IPS-18a (cell line): ENCODE measurements around the gene PPFIA4.
A peak's percentile ranks its signal among the peaks of the same experiment; 100 is the strongest.

Experiments used
- H3K27ac ChIP-seq: one replicate; pipeline ENCODE4 v1.5.1; 2013; ENCODE audit warnings: low read length
- H3K27me3 ChIP-seq: one replicate; pipeline ENCODE4 v1.6.1; 2013; ENCODE audit warnings: mild to moderate bottlenecking, low read length; ENCODE audit not compliant: control insufficient read depth, insufficient read depth
- H3K36me3 ChIP-seq: one replicate; pipeline ENCODE4 v1.6.1; 2013; ENCODE audit warnings: low read depth, low read length; ENCODE audit not compliant: control insufficient read depth
- H3K4me1 ChIP-seq: one replicate; pipeline ENCODE4 v1.6.1; 2013; ENCODE audit warnings: low read depth, low read length; ENCODE audit not compliant: control insufficient read depth
- H3K4me3 ChIP-seq: one replicate; pipeline ENCODE4 v1.5.1; 2013; ENCODE audit warnings: low read length
- H3K9ac ChIP-seq: one replicate; pipeline ENCODE4 v1.6.1; 2013; ENCODE audit warnings: mild to moderate bottlenecking, low read length, moderate library complexity
- H3K9me3 ChIP-seq: one replicate; pipeline ENCODE4 v1.6.1; 2013; ENCODE audit warnings: low read depth, low read length; ENCODE audit not compliant: control insufficient read depth

Gene PPFIA4

DNA sequence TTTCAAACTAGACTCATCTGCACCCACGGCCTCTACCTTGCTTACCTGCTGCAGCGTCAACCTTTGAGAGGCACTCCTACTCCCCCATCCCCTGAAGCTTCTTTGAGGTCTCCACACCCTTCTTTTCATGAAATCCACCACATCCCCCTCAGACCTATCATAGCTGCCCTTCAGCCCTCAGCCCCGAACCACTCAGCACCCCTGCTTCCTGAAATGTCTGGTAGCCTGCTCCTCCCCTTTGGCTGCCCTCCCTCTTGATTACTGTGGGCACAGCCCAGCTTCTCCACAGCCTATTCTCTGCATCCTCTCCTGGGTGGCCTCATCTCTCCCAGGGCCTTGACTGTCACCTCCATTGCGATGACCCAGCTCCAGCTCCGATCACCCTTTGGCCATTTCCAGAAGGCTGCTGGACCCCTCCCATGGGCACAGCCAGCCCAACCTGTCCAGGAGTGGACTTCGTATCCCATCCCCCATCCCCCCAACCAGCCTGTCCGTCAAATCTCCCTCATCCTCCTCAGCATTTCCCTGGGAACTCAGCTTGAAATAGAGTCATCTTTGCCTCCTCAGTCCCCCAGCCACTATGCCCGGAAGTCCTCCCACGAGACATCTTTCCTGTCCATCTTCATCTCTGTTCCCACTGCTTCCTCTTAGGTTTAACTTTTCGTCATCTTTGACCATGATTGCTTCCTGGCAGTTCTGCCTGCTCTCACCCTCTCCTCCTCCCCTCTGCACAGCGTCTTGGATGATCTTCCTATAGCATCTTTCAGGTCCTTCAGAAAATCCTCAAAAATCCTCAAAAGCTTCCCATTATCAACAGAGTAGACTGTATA, 95.1 kb downstream of the PPFIA4 start:
- Histone ChIP-seq H3K9ac (no peak overlapping the region), H3K4me3 (no peak overlapping the region), H3K4me1 (peaks cover 7% of the 10 kb centered on the region), H3K27ac (no peak overlapping the region), H3K9me3 (no peaks in the 10 kb centered on the region), H3K36me3 (no peaks in the 10 kb centered on the region), H3K27me3 (peaks cover 9% of the 10 kb centered on the region)

DNA sequence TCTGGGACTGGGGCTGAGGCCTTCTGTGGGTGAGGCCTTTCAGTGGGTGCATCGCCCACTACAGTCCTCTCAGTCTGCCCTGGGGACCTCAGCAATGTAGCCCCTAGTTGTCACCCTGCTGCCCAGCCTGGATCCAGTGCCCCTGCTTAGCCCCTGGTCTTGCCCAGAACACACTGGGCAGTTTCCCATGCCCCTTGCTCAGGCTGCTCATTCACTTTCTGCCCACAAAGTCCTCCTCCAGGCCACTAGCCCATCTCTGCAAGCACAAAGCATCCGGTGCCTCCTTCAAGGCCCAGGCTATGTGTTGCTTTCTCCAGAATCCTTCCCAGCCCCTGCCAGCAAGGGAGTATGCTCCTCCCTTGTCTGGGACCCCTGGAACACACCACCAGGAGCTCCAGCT, 95.9 kb downstream of the PPFIA4 start:
- Histone ChIP-seq H3K9me3 (no peaks in the 10 kb centered on the region), H3K36me3 (no peaks in the 10 kb centered on the region), H3K9ac (no peak overlapping the region), H3K27me3 (peaks cover 12% of the 10 kb centered on the region), H3K27ac (no peak overlapping the region), H3K4me3 (no peak overlapping the region), H3K4me1 (peaks cover 15% of the 10 kb centered on the region)

DNA sequence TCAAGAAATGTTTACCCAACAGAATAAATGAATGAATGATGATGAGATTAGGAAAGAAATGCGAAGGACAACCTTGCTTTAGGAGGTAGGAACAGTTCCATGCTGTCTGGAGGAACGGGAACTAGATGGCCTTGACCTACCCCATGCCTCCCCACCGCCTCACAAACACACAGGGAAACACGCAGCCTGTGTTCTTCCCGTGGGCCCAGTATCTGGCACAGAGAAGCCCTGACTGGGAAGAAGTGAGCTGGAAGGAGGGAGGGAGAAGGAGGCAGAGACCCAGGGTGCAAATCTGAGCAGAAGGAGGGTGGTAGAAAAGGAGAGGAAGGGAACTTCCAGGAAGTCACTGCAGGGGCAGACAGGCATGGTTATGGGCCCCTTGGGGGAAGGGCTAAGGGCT, 97.7 kb downstream of the PPFIA4 start:
- Histone ChIP-seq H3K4me1 (peaks cover 16% of the 10 kb centered on the region), H3K4me3 (no peak overlapping the region), H3K9me3 (no peaks in the 10 kb centered on the region), H3K36me3 (no peaks in the 10 kb centered on the region), H3K27me3 (peaks cover 28% of the 10 kb centered on the region), H3K9ac (no peak overlapping the region), H3K27ac (no peak overlapping the region)

DNA sequence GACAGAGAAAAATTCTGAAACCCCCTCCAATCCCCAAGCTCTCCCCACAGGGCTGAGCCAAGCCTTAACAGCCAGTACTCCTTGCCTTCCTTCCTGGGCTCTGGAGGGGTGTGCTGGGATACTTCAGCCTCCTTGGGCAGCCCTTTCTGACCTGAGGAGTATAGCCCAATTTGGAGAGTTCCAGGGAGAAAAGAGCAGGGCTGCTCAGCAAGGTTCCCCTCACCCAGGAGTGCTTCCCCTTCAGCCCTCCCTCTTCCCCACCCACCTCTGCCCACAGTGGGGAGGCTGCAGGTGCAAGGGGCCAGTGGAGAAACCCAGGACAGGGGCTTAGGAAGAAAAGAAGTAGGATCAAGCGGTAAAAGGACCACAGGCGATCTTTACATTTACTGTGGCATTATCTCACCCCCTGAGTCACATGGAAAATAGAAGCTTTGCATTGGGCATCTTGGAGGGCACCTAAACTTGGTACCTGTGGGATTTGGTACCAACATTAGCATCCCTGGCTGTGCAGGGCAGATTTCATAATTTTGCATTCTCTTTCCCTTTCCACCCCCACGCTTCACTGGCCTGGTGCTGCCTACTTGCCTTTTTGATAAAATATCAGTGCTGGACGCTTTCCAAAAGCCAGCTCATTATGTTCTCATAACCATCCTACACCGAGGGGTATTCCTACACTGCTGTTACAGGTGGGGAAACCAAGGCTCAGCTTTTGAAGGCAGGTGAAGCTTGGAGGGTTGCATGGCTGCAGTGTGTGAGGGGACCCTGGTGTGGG, 98.4 kb downstream of the PPFIA4 start:
- Histone ChIP-seq H3K27ac (no peak overlapping the region), H3K4me3 (no peak overlapping the region), H3K4me1 (peaks cover 16% of the 10 kb centered on the region), H3K27me3 (peaks cover 35% of the 10 kb centered on the region), H3K36me3 (no peaks in the 10 kb centered on the region), H3K9me3 (no peaks in the 10 kb centered on the region), H3K9ac (no peak overlapping the region)

DNA sequence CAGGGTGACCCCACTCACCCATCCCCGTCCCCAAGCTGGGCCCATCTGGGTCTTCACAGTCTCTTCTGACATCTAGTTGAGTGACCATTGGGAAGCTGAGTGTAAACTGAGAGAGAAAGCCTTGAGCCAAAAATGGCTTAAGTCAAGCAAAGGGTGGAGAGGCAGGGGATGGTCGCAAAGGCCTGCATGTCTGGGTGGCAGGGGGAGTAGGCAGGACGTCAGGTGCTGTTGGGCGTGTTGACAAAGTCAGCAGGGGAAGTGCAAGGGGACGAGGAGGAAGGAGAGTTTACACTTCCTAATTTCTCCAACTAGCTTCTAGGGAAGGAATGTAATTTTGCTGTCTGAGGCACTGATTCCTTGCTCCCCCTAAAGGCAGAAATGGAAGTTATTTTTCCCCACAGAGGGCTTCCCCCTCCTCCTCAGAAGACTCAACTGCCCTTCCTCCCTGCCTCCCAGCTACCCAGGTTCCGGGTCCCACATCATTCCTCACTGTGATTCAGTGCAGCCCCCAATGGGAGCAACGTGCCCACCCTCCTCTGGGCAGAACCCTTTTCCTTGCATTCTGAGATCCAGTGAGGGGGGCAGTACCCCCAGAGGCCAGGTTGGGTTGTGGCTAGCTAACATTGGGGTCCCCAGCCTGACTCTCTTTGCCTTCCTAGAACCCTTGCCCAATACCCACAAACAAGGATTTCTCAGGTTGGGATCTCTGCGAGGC, 100.0 kb downstream of the PPFIA4 start:
- H3K9me3 ChIP-seq: no peaks in the 10 kb centered on the region
- H3K36me3 ChIP-seq: no peaks in the 10 kb centered on the region
- H3K27me3 ChIP-seq: peaks cover 35% of the 10 kb centered on the region
- no peak overlapping the region for H3K9ac ChIP-seq
- peaks cover 16% of the 10 kb centered on the region for H3K4me1 ChIP-seq
- no peak overlapping the region for H3K4me3 ChIP-seq
- H3K27ac ChIP-seq: no peak overlapping the region

DNA sequence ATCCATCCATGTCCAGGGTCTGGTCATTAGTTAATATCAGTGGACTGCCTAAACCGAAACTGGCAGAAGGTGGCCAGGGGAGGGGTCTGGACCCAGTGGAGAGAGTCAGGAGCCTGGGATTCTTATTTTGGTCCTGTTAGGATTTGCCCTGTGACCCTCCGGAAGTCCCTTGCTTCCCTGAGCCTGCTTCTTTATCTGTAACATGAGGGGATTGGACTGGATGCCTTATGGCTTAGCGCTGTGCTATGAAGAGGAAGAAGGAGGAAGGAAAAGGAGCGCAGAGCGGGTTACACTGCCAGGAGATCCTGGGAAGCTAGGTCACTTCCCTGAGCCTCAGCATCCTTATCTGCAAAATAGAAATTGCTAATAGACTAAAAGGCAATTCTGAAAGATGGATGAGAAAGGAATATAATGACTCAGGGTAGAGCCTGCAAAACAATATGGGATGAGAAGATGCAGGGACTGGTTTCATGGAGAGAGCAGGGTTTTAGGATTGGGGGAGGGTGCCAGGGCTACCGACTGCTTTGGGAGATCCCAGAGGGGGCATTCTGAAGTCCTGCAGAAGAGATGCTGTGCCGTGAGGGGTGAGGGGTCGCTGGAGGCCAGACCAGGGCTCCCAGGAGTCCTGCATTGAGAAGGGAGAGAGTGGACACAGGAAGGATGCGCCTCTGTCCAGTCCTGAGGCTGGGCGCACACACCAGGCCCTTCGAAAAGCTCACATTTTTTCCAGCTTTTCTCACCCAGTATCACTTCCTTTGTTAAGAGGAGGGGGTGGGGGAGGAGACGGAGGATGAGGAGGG, 100.8 kb downstream of the PPFIA4 start:
- Histone ChIP-seq H3K4me3 (peak overlapping the region; percentile 61), H3K9ac (no peak overlapping the region), H3K36me3 (no peaks in the 10 kb centered on the region), H3K27me3 (peaks cover 35% of the 10 kb centered on the region), H3K4me1 (peaks cover 16% of the 10 kb centered on the region), H3K9me3 (no peaks in the 10 kb centered on the region), H3K27ac (no peak overlapping the region)

DNA sequence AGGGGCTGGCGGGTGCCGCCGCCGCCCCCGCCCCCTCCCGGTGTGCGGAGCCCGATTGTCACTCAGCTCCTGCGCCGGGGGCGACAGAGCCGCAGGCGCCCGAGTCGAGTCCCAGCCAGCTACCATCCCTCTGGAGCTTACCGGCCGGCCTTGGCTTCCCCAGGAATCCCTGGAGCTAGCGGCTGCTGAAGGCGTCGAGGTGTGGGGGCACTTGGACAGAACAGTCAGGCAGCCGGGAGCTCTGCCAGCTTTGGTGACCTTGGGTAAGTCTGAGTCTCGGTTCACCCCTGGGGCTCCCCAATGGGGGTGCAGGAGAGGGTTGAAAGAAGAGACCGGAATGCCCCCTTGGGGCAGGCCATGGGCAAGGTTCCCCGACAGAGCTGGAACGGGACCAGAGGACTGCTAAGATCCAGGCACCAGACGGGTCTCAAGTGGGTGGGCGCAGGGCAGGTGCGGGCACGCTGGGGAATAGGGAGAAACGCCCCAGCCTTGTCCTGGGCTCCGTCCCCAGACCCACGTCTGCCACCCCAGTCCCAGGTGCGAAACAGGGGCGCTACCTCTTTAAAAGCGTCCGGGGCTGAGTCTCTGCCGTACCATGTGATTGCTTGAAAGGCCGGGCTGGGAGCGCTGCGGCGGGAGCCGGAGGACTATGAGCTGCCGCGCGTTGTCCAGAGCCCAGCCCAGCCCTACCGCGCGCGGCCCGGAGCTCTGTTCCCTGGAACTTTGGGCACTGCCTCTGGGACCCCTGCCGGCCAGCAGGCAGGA, 101.6 kb downstream of the PPFIA4 start, which contains the start of gene ADORA1:
ADORA1 (plus strand) TSS at position 61 of the 765 bp plus-strand sequence. CDS start 1,116 bp downstream, outside the sequence.
- H3K27ac ChIP-seq: no peak within 1 kb of the TSS
- peak within 1 kb of the TSS; percentile 61 for H3K4me3 ChIP-seq
- no peaks in the 10 kb centered on the region for H3K9me3 ChIP-seq
- H3K9ac ChIP-seq: peak within 1 kb of the TSS; percentile 23
- H3K36me3 ChIP-seq: no peaks in the 10 kb centered on the region
- H3K27me3 ChIP-seq: peaks cover 35% of the 10 kb centered on the region
- H3K4me1 ChIP-seq: peaks cover 16% of the 10 kb centered on the region

DNA sequence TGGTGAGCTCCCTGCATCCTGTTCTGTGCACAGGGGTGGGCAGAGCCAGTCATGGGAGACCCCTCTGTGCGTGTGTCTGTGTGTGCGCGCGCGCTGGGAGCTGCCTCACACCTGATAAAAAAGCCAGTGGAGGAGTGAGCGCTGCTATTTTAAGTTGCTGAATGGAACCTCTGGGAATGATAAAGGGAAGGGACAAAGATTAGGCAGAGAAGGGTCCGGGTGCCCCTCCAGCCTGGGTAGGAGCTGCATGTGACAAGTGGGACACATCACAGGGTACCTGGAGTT, 102.1 kb downstream of the PPFIA4 start:
- Histone ChIP-seq H3K9ac (no peak overlapping the region), H3K36me3 (no peaks in the 10 kb centered on the region), H3K27me3 (peaks cover 35% of the 10 kb centered on the region), H3K4me1 (peaks cover 16% of the 10 kb centered on the region), H3K27ac (no peak overlapping the region), H3K4me3 (peak overlapping the region; percentile 61), H3K9me3 (no peaks in the 10 kb centered on the region)
